GM20000 (cell line): ENCODE data around the gene METTL21C.

Experiments
- DNase-seq: peaks from one replicate; pipeline ENCODE4 v3.0.0; 2012; ENCODE audit warnings: low spot score
- CTCF ChIP-seq: IDR thresholded peaks from 2 replicates; pipeline ENCODE4 v1.5.1; 2012; ENCODE audit warnings: mild to moderate bottlenecking, control low read depth; ENCODE audit errors: extremely low read depth, missing control alignments

The METTL21C gene

DNA sequence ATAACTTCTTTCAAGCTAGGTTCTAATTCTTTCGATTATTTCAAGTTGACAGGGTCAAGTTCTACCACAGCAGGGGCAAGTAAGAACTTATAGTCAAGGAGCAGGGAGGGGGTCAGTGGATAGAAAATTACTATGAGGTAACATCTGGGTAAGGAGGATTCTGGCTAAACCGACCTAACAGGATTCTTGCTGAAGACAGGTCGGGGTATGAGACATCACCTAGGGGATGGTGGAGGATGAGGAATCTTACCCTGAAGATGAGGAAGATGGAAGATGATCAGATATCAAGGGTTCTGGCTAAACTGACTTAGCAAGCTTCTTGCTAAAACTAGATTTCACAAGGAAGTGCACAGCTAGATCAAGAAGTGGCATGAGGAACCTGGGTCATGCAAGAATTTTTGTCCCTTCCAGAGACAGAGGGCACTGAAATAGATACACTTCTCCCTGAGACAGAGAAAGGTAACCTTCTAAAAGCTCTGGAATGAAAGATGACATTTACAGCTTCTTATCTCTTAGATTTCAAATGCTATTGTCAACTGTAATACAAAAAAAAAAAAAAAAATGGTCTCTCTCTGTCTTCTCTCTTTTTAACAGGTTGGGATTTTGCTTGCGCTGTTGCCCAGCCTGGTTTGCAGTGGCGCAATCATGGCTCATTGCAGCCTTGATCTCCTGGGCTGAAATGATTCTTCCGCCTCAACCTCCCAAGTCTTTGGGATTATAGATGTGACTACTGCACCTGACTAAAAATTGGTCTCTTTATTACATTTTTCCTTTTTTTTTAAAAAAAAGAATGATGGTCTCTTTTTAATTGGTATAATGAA is 9.6 kb upstream of the METTL21C start:
- no peak for TF ChIP-seq CTCF
- DNase-seq = no peak

DNA sequence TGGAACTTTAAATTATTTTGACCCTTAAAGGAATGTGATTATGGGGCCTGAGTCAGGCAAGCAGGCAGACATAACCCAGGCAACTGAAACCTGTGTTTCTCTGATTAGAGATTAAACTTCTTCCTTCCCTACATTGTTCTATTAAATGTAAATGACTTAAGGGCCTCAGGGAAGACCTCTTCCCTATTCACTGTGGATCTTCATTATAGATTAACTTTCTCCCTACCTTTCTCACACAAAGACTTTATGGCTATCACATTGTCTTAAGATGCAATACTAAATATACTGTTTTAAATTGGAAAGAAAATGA is 8.8 kb upstream of the METTL21C start:
- TF ChIP-seq CTCF = no peak
- no peak for DNase-seq

DNA sequence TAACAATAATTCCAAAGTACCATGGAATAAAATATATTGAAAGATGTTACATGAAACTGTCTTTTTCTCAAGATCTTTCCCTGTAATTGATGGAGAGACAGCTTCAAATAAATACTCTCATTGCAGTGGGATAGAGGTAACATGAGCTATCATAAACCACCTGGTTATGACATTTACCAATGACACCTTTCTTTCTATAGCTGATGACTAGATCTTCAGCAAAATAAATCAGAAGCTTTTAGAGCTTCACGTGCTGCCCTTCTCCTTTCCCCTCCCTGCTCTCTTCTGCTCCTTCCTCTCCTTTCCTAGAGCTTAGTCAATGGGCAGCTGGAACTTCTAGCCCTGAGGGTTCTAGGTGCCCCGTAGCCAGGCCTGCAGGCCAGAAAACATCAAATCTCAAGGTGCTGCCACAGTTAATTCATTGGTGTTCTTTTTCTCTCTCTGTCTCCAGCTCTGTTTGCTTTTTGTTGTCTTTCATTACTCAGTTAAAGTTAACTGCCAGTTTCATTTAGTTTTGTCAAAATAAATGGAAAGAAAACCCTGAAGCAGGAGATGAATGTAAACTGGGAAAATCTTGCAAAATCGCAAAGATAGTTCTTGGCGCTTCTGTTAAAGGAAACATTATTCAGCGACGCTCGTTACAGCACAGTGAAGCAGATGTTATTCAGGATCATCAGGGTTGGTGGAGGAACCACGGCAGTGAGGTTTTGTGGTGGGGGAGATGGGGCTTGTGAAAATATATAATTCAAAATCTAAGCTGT is 8.3 kb upstream of the METTL21C start:
- DNase-seq = no peak
- no peak for TF ChIP-seq CTCF

DNA sequence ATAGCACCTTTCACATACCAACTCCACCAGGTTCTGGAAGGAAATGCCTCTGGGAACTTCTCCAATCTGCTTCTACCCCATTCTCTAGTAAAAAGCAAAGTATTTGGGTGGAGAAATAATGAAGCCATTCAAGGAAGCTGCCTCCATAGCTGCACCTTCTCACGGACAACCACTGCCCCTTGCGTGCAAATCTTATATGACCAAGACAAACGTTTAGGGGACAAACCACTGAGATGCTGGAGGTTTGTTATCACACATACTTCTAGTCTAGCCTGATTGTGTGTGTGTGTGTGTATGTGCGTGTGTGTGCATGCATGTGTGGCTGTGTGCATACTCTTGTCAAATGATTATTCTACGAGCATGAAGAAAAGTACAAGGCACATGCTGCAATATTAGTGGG is 6.5 kb upstream of the METTL21C start:
- no peak for DNase-seq
- no peak for TF ChIP-seq CTCF

GRCh38 chr13:102700088-102701031 is 5.5 kb upstream of the METTL21C start:
- TF ChIP-seq CTCF = no peak
- no peak for DNase-seq

- DNase-seq = no peak
- TF ChIP-seq CTCF = no peak
Observed at GRCh38 chr13:102699504-102699903, 4.7 kb upstream of the METTL21C start.
